Stimulated activated CD4-positive, alpha-beta T cell treated with anti-CD3 and anti-CD28 coated beads, TNF-alpha, amount 100 ng/mL, for 4 hours (primary cell): ENCODE measurements around the gene TRMT2A.

Experiments
- DNase-seq, 3 experiments: peaks; one replicate each; pipeline ENCODE4 v3.0.0-alpha.2; 2020; ENCODE audit warnings: low read depth in 3 of 3

TRMT2A gene

GRCh38 chr22:20118300-20119020 is 1.4 kb upstream of the TRMT2A start:
- no peak for DNase-seq

- DNase-seq, result peak; percentile 60 to 71 (median 69)
These were observed 740 bp upstream of the TRMT2A start for GRCh38 chr22:20117633-20118299.

- no peak for DNase-seq
These were observed 563 bp downstream of the TRMT2A start for GRCh38 chr22:20116376-20116950.

- no peak for DNase-seq
These were observed 1.2 kb downstream of the TRMT2A start, which contains the start of gene RANBP1 for GRCh38 chr22:20115691-20116375. RANBP1 (plus strand) TSS chr22:20116104; CDS start chr22:20116185, 81 bp downstream.

- no peak for DNase-seq
These were observed 2.2 kb downstream of the TRMT2A start for GRCh38 chr22:20114506-20115475.

- DNase-seq, result no peak
These were observed 3.3 kb downstream of the TRMT2A start for GRCh38 chr22:20113551-20114310.

- DNase-seq, result no peak
These were observed 4.2 kb downstream of the TRMT2A start for GRCh38 chr22:20112623-20113511.

GRCh38 chr22:20111689-20112622 is 5.1 kb downstream of the TRMT2A start:
- DNase-seq, result no peak

GRCh38 chr22:20111045-20111688 is 5.9 kb downstream of the TRMT2A start:
- no peak for DNase-seq

GRCh38 chr22:20110359-20110985 is 6.6 kb downstream of the TRMT2A start:
- no peak for DNase-seq

- no peak for DNase-seq
These were observed 7.3 kb downstream of the TRMT2A start for GRCh38 chr22:20109411-20110358.

GRCh38 chr22:20108757-20109230 is 8.2 kb downstream of the TRMT2A start:
- no peak for DNase-seq

GRCh38 chr22:20107951-20108756 is 8.9 kb downstream of the TRMT2A start:
- no peak for DNase-seq

GRCh38 chr22:20107471-20107901 is 9.5 kb downstream of the TRMT2A start:
- no peak for DNase-seq

GRCh38 chr22:20106849-20107237 is 10.2 kb downstream of the TRMT2A start:
- DNase-seq, result no peak
